Sigmoid colon (tissue), 4 donors: ENCODE measurements around the gene GINS2.

ENCODE experiments used
- EP300 ChIP-seq, 4 donors: sonication (generic); formaldehyde crosslinking; IDR thresholded peaks; one replicate each; pipeline ENCODE4 v1.6.1; 2017; ENCODE audit warnings: antibody characterized with exemption in 4 of 4
- POLR2A ChIP-seq, 2 donors: fragments of 450-650 bp; IDR thresholded peaks; one replicate each; pipeline ENCODE4 v1.6.1; 2016; ENCODE audit warnings: antibody characterized with exemption in 2 of 2, mild to moderate bottlenecking in 2 of 2, moderate library complexity in 2 of 2
- POLR2AphosphoS5 ChIP-seq, 4 donors: sonication (generic); formaldehyde crosslinking; IDR thresholded peaks; one replicate each; pipeline ENCODE4 v1.6.1; 2017; ENCODE audit warnings: antibody characterized with exemption in 4 of 4
- TF ChIP-seq, protein P1 (sequence below), 4 experiments: fragments of 450-650 bp in 3 of 4; fragments of 200-600 bp in 1 of 4; IDR thresholded peaks; one replicate each; pipeline ENCODE4 v1.5.1; 2016 to 2019; ENCODE audit warnings: antibody characterized with exemption in 4 of 4, mild to moderate bottlenecking in 3 of 4, moderate library complexity in 2 of 4

DNA sequence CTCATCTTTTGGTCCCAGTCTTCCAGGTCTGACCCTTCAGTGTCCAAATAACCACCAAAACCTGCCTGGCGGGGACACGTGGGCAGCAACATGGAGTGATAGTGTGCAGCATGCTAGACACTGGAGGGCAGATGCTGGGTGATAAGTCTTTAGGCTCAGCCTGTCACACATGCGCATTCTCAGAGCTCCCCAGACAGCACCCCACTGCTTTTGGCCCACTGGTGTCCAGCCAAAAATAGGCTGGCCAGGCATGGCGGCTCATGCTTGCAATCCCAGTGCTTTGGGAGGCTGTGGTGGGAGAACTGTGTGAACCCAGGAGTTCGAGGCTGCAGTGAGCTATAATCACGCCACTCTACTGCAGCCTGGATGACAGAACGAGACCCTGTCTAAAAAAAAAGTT lies 12.3 kb downstream of the GINS2 start:
- TF ChIP-seq, protein P1, sequence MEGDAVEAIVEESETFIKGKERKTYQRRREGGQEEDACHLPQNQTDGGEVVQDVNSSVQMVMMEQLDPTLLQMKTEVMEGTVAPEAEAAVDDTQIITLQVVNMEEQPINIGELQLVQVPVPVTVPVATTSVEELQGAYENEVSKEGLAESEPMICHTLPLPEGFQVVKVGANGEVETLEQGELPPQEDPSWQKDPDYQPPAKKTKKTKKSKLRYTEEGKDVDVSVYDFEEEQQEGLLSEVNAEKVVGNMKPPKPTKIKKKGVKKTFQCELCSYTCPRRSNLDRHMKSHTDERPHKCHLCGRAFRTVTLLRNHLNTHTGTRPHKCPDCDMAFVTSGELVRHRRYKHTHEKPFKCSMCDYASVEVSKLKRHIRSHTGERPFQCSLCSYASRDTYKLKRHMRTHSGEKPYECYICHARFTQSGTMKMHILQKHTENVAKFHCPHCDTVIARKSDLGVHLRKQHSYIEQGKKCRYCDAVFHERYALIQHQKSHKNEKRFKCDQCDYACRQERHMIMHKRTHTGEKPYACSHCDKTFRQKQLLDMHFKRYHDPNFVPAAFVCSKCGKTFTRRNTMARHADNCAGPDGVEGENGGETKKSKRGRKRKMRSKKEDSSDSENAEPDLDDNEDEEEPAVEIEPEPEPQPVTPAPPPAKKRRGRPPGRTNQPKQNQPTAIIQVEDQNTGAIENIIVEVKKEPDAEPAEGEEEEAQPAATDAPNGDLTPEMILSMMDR (IDR thresholded peaks at IDR 0.05) = no peak
- TF ChIP-seq POLR2AphosphoS5 (IDR thresholded peaks at IDR 0.05) (no peak), EP300 (IDR thresholded peaks at IDR 0.05) (no peak), POLR2A (IDR thresholded peaks at IDR 0.05) (no peak)
